Activated T-helper 2 cell treated with anti-CD3 and anti-CD28 coated beads, Interferon-gamma antibody, Interleukin-2, Interleukin-4, amounts not matched to agents 10 μg/mL and 5 μg/mL and 100 μg/mL, durations not matched to agents 14 hours and 24 hours and 36 hours (primary cell): Measurements from ENCODE around the gene MAG. TPM values are rescaled to one million over a fixed set of nuclear protein-coding genes. Genes with fewer than 3 reads are reported as not detected.

ENCODE experiments used
- DNase-seq: peaks from one replicate; pipeline ENCODE4 v3.0.0; 2021; ENCODE audit warnings: low spot score
- H3K27ac Mint-ChIP-seq: one replicate; pipeline ENCODE4 v1.8.0; 2021; ENCODE audit warnings: mixed read lengths
- H3K27me3 Mint-ChIP-seq: one replicate; pipeline ENCODE4 v1.8.0; 2021; ENCODE audit warnings: low read depth, mixed read lengths
- H3K36me3 Mint-ChIP-seq: one replicate; pipeline ENCODE4 v1.8.0; 2021; ENCODE audit warnings: low read depth, mixed read lengths
- H3K4me1 Mint-ChIP-seq: one replicate; pipeline ENCODE4 v1.8.0; 2021; ENCODE audit warnings: low read depth, mixed read lengths
- H3K4me3 Mint-ChIP-seq: one replicate; pipeline ENCODE4 v1.8.0; 2021; ENCODE audit warnings: low read depth, mild to moderate bottlenecking, moderate library complexity, mixed read lengths
- H3K9me3 Mint-ChIP-seq: one replicate; pipeline ENCODE4 v1.8.0; 2021; ENCODE audit warnings: mixed read lengths
- intact Hi-C: fragments of 100-400 bp; cut with micrococcal nuclease; formaldehyde crosslinking; loops from one replicate; pipeline ENCODE4 v1.15.1; 2023
- total RNA-seq: library from RNA; stranded (reverse); gene quantifications from 2 replicates; pipeline ENCODE4 v1.2.3, GENCODE V29; 2022

MAG gene
- total RNA-seq, 1 donor from 2014 or later = 0.37 TPM

- H3K36me3 Mint-ChIP-seq = no peaks in the 10 kb centered on the region
- H3K4me1 Mint-ChIP-seq = no peaks in the 10 kb centered on the region
- H3K9me3 Mint-ChIP-seq = no peaks in the 10 kb centered on the region
- intact Hi-C loops = no loop called here
- H3K27ac Mint-ChIP-seq = no peak overlapping the region
- peaks cover 2% of the 10 kb centered on the region for H3K27me3 Mint-ChIP-seq
- no peak for DNase-seq
- H3K4me3 Mint-ChIP-seq = no peak overlapping the region
Measured at GRCh38 chr19:35293363-35293739, 1.4 kb downstream of the MAG start.

- no peak overlapping the region for H3K4me3 Mint-ChIP-seq
- H3K4me1 Mint-ChIP-seq = no peaks in the 10 kb centered on the region
- no peaks in the 10 kb centered on the region for H3K36me3 Mint-ChIP-seq
- peaks cover 2% of the 10 kb centered on the region for H3K27me3 Mint-ChIP-seq
- no peak overlapping the region for H3K27ac Mint-ChIP-seq
- DNase-seq = no peak
- H3K9me3 Mint-ChIP-seq = no peaks in the 10 kb centered on the region
- intact Hi-C loops = no loop called here
Measured at GRCh38 chr19:35293808-35294207, 1.8 kb downstream of the MAG start.

DNA sequence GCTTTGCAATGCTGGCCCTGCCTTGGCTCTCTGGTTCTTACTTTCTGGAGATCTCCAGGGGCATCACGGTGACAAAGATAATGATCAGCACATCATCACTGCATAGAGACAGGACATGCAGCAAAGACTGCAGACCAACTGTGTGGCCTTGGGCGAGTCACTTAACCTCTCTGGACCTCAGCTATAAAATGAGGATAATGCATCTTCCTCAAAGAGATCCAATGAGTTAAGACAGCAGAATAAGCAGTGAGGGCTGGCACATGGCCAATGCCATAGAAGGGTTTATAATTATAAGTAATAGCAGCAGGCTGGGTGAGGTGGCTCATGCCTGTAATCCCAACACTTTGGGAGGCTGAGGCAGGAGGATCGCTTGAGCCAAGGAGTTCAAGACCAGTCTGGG lies 2.4 kb downstream of the MAG start:
- no peak overlapping the region for H3K27ac Mint-ChIP-seq
- H3K9me3 Mint-ChIP-seq = no peaks in the 10 kb centered on the region
- DNase-seq = no peak
- intact Hi-C loops = no loop called here
- H3K4me3 Mint-ChIP-seq = no peak overlapping the region
- no peaks in the 10 kb centered on the region for H3K4me1 Mint-ChIP-seq
- peaks cover 2% of the 10 kb centered on the region for H3K27me3 Mint-ChIP-seq
- no peaks in the 10 kb centered on the region for H3K36me3 Mint-ChIP-seq

DNA sequence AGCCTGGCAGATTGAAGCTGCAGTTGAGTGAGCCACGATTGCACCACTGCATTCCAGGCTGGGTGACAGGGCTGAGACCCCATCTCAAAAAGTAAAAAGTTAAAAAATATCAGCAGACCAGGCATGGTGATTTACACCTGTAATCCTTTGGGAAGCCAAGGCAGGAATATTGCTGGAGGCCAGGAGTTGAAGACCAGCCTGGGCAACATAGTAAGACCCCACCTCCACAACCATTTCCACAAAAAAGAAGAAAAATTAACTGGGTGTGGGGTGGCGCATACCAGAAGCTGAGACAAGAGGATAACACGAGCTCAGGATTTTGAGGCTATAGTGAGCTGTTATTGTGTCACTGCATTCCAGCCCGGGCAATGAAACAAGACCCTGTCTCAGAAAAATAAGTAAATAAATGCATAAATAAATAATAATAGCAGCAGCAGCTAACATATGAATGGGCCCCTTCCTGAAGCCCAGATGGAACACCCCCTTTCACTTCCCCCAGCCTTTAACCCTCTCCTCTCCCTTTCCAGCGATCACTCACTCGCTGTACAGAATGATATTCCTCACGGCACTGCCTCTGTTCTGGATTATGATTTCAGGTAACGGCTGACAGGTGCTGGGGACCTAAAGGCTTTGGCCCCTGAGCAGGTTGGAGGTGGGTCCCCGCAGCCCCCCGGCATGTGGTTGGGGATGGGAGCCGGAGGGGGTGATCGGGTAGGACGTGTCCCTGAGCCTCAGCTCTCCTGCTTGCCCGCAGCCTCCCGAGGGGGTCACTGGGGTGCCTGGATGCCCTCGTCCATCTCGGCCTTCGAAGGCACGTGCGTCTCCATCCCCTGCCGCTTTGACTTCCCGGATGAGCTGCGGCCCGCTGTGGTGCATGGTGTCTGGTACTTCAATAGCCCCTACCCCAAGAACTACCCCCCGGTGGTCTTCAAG lies 3.2 kb downstream of the MAG start:
- H3K27me3 Mint-ChIP-seq = peaks cover 2% of the 10 kb centered on the region
- no peaks in the 10 kb centered on the region for H3K9me3 Mint-ChIP-seq
- H3K36me3 Mint-ChIP-seq = no peaks in the 10 kb centered on the region
- intact Hi-C loops = no loop called here
- DNase-seq = no peak
- no peaks in the 10 kb centered on the region for H3K4me1 Mint-ChIP-seq
- H3K4me3 Mint-ChIP-seq = no peak overlapping the region
- H3K27ac Mint-ChIP-seq = no peak overlapping the region

GRCh38 chr19:35295792-35296462 lies 4.0 kb downstream of the MAG start:
- Mint-ChIP-seq H3K4me1 (no peaks in the 10 kb centered on the region), H3K27ac (no peak overlapping the region), H3K27me3 (peaks cover 2% of the 10 kb centered on the region), H3K4me3 (no peak overlapping the region), H3K9me3 (no peaks in the 10 kb centered on the region), H3K36me3 (no peaks in the 10 kb centered on the region)
- intact Hi-C loops = no loop called here
- no peak for DNase-seq

DNA sequence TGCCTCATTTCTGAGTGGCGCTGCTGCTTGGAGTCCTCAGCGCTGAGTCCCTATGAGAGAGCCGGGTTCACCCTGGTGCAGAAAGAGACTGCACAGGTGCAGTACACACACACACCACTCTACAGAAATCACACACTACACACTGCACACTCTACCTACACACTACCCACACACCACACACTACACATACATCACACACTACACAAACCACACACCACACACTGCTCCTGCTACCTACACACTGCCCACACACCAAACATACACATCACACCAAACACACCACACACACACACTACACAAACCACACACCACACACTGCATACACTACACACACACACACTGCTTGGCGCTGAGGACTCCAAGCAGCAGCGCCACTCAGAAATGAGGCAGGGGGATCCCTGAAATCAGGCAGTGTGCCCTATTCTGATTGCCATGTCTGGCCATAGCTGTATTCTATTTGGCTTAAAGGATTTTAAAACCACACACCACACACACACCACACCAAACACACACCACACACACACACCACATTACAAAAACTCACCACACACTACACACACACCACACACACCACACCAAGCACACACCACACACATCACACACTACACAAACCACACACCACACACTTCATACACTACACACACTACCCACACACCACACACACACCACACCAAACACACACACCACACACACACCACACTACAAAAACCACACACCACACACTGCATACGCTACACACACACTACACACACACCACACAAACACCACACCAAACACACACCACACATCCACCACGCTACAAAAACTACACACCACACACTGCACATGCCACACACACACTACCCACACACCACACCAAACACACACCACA lies 4.9 kb downstream of the MAG start:
- Mint-ChIP-seq H3K9me3 (no peaks in the 10 kb centered on the region), H3K4me1 (no peaks in the 10 kb centered on the region), H3K27ac (no peak overlapping the region), H3K27me3 (peaks cover 2% of the 10 kb centered on the region), H3K36me3 (no peaks in the 10 kb centered on the region), H3K4me3 (no peak overlapping the region)
- intact Hi-C loops = no loop called here
- no peak for DNase-seq

DNA sequence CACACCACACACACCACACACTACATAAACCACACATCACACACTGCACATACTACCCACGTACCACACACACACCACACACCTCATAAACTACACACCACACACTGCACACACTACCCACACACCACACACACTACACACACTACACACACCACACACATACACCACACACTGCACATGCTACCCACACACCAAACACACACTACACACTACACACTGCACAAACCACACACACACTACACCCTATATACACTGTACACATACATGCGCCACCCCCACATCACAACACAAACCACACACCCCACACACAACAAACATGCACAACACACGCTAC lies 5.5 kb downstream of the MAG start:
- H3K27ac Mint-ChIP-seq = no peak overlapping the region
- H3K27me3 Mint-ChIP-seq = peaks cover 2% of the 10 kb centered on the region
- no peaks in the 10 kb centered on the region for H3K9me3 Mint-ChIP-seq
- intact Hi-C loops = no loop called here
- no peaks in the 10 kb centered on the region for H3K4me1 Mint-ChIP-seq
- DNase-seq = no peak
- no peak overlapping the region for H3K4me3 Mint-ChIP-seq
- H3K36me3 Mint-ChIP-seq = no peaks in the 10 kb centered on the region

- DNase-seq = no peak
- no peak overlapping the region for H3K4me3 Mint-ChIP-seq
- intact Hi-C loops = no loop called here
- no peaks in the 10 kb centered on the region for H3K4me1 Mint-ChIP-seq
- H3K9me3 Mint-ChIP-seq = no peaks in the 10 kb centered on the region
- H3K36me3 Mint-ChIP-seq = no peaks in the 10 kb centered on the region
- no peak overlapping the region for H3K27ac Mint-ChIP-seq
- peaks cover 2% of the 10 kb centered on the region for H3K27me3 Mint-ChIP-seq
Measured at GRCh38 chr19:35297922-35298321, 6.0 kb downstream of the MAG start.

- H3K27ac Mint-ChIP-seq = no peak overlapping the region
- no peaks in the 10 kb centered on the region for H3K9me3 Mint-ChIP-seq
- intact Hi-C loops = no loop called here
- no peaks in the 10 kb centered on the region for H3K4me1 Mint-ChIP-seq
- H3K27me3 Mint-ChIP-seq = peaks cover 2% of the 10 kb centered on the region
- H3K4me3 Mint-ChIP-seq = no peak overlapping the region
- no peaks in the 10 kb centered on the region for H3K36me3 Mint-ChIP-seq
- DNase-seq = no peak
Measured at GRCh38 chr19:35298561-35298972, 6.6 kb downstream of the MAG start.

GRCh38 chr19:35299523-35300338 lies 7.8 kb downstream of the MAG start:
- Mint-ChIP-seq H3K4me3 (no peak overlapping the region), H3K9me3 (no peaks in the 10 kb centered on the region), H3K36me3 (no peaks in the 10 kb centered on the region), H3K27me3 (no peaks in the 10 kb centered on the region), H3K4me1 (no peaks in the 10 kb centered on the region), H3K27ac (no peak overlapping the region)
- intact Hi-C loops = no loop called here
- no peak for DNase-seq

DNA sequence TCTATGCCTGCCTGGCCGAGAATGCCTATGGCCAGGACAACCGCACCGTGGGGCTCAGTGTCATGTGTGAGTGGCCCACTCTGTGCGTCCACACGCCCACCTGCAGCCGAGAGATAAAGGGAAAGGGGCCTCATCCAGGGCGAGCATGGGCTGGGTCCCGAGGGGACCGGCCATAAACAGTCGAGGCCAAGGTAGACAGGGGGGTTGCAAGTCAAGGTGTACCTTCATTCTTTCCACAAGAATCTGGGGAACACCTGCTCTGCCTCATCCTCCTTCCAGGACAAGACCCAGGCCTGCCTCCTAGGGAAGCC lies 8.3 kb downstream of the MAG start:
- no peak for DNase-seq
- no peaks in the 10 kb centered on the region for H3K9me3 Mint-ChIP-seq
- intact Hi-C loops = no loop called here
- H3K36me3 Mint-ChIP-seq = no peaks in the 10 kb centered on the region
- no peak overlapping the region for H3K27ac Mint-ChIP-seq
- H3K27me3 Mint-ChIP-seq = no peaks in the 10 kb centered on the region
- no peaks in the 10 kb centered on the region for H3K4me1 Mint-ChIP-seq
- no peak overlapping the region for H3K4me3 Mint-ChIP-seq

DNA sequence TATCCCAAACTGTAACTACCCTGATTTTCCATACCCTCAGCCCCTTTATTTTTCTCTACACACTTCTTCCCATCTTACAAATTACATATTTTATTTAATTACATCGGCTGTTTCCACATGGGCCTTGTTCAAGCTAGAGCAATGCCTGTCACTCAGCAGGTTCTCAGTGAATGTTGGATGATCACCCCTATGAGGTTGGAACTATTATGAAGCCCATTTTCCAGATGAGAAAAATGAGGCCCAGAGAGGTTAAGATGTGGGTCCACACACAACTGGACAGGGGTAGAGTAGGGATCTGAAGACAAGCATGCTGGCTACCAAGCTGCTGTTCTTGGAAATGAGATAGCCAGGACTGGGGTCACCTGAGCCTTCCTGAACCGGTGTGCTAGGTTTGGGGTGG lies 10.0 kb downstream of the MAG start:
- DNase-seq = no peak
- Mint-ChIP-seq H3K4me1 (no peaks in the 10 kb centered on the region), H3K9me3 (no peaks in the 10 kb centered on the region)

More for the DNA sequence above, 10.0 kb downstream of the MAG start:
- no peak overlapping the region for H3K4me3 Mint-ChIP-seq
- no peak overlapping the region for H3K27ac Mint-ChIP-seq
- H3K27me3 Mint-ChIP-seq = no peaks in the 10 kb centered on the region
- no peaks in the 10 kb centered on the region for H3K36me3 Mint-ChIP-seq
- intact Hi-C loops = no loop called here
